Activated naive CD4-positive, alpha-beta T cell treated with Interleukin-2 at 50 U/mL for 16 hours (primary cell): ENCODE results near the gene OSBPL1A.

Experiments
- DNase-seq: peaks from one replicate; pipeline ENCODE4 v3.0.0-alpha.2; 2020

The OSBPL1A gene

GRCh38 chr18:24333084-24333483 is 64.5 kb downstream of the OSBPL1A start:
- DNase-seq: no peak

- DNase-seq: no peak
Measured at GRCh38 chr18:24326211-24326610, 71.4 kb downstream of the OSBPL1A start.

- DNase-seq: no peak
Measured at GRCh38 chr18:24322584-24323136, 75.0 kb downstream of the OSBPL1A start.

GRCh38 chr18:24321071-24321470 is 76.6 kb downstream of the OSBPL1A start:
- DNase-seq: no peak

- no peak for DNase-seq
Measured at GRCh38 chr18:24319757-24320156, 77.9 kb downstream of the OSBPL1A start.

GRCh38 chr18:24317370-24317769 is 80.3 kb downstream of the OSBPL1A start:
- no peak for DNase-seq

- no peak for DNase-seq
Measured at GRCh38 chr18:24315170-24315569, 82.5 kb downstream of the OSBPL1A start.

GRCh38 chr18:24306201-24306600 is 91.4 kb downstream of the OSBPL1A start:
- DNase-seq: no peak

GRCh38 chr18:24300703-24301102 is 96.9 kb downstream of the OSBPL1A start:
- no peak for DNase-seq

- no peak for DNase-seq
Measured at GRCh38 chr18:24296276-24296675, 101.3 kb downstream of the OSBPL1A start.

GRCh38 chr18:24293254-24293653 is 104.4 kb downstream of the OSBPL1A start:
- no peak for DNase-seq

- DNase-seq: no peak
Measured at GRCh38 chr18:24278591-24278990, 119.0 kb downstream of the OSBPL1A start.

- DNase-seq: no peak
Measured at GRCh38 chr18:24277516-24278195, 120.0 kb downstream of the OSBPL1A start.

GRCh38 chr18:24276994-24277393 is 120.6 kb downstream of the OSBPL1A start:
- DNase-seq: no peak

- no peak for DNase-seq
Measured at GRCh38 chr18:24274837-24275236, 122.8 kb downstream of the OSBPL1A start.

- no peak for DNase-seq
Measured at GRCh38 chr18:24273596-24273995, 124.0 kb downstream of the OSBPL1A start.

GRCh38 chr18:24272229-24272525 is 125.4 kb downstream of the OSBPL1A start:
- DNase-seq: no peak

- no peak for DNase-seq
Measured at GRCh38 chr18:24271381-24272228, 126.0 kb downstream of the OSBPL1A start.

GRCh38 chr18:24270937-24271380 is 126.7 kb downstream of the OSBPL1A start:
- DNase-seq: no peak

GRCh38 chr18:24270358-24270936 is 127.2 kb downstream of the OSBPL1A start:
- no peak for DNase-seq

GRCh38 chr18:24268784-24269550 is 128.7 kb downstream of the OSBPL1A start:
- DNase-seq: no peak

GRCh38 chr18:24267878-24268277 is 129.7 kb downstream of the OSBPL1A start:
- no peak for DNase-seq

- DNase-seq: no peak
Measured at GRCh38 chr18:24266131-24266530, 131.5 kb downstream of the OSBPL1A start.
